Stimulated activated CD4-positive, alpha-beta T cell treated with anti-CD3 and anti-CD28 coated beads, TNF-alpha, amount 100 ng/mL, for 48 hours (primary cell): ENCODE results near the gene RAB39A.
"Not testable (repeated sequence)": the region's sequence is repeated elsewhere in the genome, so short reads cannot be mapped to it uniquely, and the experiment has no call there.

Experiments used
- DNase-seq, 3 donors: peaks; one replicate each; pipeline ENCODE4 v3.0.0-alpha.2; 2020; ENCODE audit warnings: low read depth in 3 of 3

The RAB39A gene, protein sequence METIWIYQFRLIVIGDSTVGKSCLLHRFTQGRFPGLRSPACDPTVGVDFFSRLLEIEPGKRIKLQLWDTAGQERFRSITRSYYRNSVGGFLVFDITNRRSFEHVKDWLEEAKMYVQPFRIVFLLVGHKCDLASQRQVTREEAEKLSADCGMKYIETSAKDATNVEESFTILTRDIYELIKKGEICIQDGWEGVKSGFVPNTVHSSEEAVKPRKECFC

DNA sequence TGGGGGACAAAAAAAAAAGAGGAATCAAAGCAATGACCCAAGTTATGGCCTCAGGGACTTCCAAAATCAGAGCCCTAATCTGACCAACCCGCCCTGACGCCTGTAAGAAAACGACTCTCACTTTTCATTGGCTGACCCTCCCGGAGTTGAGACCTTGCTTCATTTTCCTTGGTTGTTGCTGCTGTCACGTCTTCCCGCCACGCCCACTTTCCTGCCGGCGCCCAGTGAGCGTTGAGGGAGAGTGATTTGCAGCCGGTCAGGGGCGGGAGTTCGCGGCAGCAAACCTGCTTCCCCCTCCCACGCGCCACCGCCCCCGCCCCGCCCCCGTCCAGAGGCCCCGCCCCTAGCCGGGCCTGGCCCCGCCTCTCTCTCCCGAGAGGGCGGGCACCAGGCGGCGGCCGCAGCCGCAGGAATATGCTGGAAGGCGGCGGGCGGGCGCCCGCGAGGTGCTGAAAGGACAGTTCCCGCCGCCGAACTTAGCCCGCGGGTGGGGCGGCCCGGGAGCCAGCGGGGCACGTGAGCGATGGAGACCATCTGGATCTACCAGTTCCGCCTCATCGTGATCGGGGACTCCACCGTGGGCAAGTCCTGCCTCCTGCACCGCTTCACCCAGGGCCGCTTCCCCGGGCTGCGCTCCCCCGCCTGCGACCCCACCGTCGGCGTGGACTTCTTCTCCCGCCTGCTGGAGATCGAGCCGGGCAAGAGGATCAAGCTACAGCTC is at the start of gene RAB39A:
Gene RAB39A (plus strand): TSS at position 403 of the 721 bp plus-strand sequence. CDS start 121 bp downstream, at position 524.
- peak; percentile 52 to 56 (median 56) for DNase-seq

DNA sequence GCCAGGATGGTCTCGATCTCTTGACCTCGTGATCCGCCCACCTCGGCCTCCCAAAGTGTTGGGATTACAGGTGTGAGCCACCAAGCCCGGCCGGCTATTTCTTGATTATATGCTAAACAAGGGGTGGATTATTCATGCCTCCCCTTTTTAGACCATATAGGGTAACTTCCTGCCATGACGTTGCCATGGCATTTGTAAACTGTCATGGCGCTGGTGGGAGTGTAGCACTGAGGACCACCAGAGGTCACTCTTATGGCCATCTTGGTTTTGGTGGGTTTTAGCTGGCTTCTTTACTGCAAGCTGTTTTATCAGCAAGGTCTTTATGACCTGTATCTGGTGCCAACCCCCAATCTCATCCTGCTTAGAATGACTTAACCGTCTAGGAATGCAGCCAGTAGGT is 46.8 kb upstream of the RAB39A start:
- DNase-seq, result not testable (repeated sequence)

DNA sequence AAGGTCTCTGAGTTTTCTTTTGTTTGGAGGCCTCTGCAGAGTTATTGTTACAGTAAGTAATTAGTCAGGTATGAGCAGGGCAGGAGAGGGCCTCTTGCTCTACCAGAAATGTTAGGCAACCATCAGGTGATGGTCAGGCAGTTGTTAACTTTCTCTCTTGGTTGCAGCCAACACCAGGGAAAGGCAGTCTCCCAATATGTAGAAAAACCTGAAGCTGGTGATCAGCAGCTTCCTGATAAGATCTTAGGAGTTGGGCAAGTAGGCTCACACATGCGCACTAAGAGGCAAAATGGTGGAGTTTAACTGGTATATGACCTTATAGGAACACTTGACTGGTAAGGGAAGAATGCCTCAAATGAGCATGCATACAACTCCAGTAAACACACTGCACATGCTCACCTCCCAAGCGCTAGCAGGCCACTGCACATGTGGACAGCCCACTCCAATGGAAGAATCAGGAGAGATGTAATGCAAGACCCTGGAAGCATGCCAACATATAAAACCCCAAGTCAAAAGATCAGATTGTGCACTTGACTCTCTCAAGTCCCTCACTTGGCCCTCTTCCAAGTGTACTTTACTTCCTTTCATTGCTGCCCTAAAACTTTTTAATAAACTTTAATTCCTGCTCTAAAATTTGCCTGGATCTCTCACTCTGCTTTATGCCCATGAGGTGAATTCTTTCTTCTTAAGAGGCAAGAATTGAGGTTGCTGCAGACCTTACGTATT is 46.0 kb upstream of the RAB39A start:
- DNase-seq, result no peak

DNA sequence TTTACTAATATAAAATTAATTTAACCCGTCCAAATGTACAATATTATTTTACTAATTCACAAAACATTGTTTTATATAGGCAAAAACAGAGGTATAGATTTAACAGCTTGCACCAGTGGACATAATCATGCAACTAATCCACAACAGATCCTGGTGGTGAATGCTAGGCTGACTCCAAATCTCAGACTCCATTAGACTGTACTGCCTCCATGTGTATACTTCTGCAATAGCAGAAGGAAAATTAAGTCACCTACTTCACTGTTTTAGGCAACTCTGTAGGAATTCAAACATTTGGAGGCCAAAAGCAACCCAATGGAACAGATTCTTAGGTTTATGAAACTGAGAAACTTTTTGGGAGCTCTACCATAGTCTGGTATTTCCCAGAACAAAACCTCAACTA is 30.0 kb upstream of the RAB39A start:
- no peak for DNase-seq

DNA sequence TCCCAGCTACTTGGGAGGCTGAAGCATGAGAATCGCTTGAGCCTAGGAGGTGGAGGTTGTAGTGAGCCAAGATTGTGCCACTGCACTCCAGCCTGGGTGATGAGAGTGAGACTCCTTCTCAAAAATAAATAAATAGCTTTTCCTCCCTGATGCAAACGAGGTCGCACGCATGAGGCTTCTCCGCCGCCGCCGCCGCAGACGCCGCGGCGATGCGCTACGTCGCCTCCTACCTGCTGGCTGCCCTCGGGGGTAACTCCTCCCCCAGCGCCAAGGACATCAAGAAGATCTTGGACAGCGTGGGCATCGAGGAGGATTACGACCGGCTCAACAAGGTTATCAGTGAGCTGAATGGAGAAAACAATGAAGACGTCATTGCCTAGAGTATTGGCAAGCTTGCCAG is 20.0 kb upstream of the RAB39A start:
- no peak for DNase-seq

DNA sequence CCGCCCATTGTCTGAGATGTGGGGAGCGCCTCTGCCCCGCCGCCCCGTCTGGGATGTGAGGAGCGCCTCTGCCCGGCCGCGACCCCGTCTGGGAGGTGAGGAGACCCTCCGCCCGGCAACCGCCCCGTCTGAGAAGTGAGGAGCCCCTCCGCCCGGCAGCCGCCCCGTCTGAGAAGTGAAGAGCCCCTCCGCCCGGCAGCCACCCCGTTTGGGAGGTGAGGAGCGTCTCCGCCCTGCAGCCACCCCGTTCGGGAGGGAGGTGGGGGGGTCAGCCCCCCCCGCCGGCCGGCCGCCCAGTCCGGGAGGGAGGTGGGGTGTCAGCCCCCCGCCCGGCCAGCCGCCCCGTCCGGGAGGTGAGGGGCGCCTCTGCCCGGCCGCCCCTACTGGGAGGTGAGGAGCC is 15.8 kb upstream of the RAB39A start:
- not testable (repeated sequence) for DNase-seq

DNA sequence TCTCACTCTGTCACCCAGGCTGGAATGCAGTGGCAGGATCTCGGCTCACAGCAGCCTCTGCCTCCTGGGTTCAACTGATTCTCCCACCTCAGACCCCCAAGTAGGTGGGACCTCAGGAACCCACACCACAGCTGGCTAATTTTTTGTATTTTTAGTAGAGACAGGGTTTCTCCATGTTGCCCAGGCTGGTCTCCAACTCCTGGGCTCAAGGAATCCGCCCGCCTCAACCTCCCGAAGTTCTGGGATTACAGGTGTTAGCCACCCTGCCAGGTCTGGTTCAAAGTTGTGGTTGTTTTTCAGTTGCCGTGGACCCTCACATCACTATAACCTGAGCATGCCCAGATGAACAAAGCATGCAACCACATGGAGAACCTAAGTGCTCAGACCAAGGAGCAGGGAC is 13.0 kb upstream of the RAB39A start:
- DNase-seq, result no peak

DNA sequence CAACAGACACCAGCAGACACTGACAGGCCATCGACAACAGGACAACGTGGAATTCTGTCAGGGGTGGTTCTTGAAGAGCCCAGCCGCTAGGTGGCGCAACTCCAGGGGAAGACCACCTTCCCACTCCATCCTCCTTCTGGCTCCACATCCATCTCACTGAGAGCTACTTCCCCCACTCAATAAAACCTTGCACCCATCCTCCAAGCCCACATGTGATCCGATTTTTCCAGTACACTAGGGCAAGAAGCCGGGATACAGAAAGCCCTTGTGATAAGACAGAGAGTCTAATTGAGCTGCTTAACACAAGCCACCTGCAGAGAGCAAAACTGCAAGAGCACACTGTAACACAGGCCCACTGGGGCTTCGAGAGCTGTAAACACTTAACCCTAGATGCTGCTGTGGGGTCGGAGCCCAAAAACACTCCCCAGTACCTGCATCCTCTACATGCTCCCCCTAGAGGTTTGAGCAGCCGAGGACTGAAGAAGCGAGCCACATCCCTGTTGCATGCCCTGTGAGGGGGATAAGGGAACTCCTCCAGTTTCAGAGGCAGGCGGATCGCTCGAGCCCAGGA is 11.5 kb upstream of the RAB39A start:
- peak in 1 of 3 donors; percentile 11 for DNase-seq

DNA sequence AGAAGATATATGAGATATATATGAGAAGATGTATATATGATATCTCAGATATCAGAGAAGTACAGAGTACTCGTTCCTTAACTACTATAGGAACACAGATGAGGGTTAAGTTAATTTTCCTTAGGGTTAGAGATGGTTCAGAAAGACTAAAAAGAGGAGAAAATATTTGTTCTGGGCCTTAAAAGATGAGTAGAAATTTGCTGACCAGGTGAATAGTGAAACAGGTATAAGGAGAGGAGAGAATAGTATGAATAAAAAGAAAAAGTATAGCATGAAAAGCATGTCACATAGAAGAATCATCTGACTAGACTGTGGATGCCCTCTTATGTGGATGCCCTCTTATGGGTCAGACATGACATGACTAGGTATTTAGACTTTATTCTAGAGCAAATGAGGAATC is 6.3 kb upstream of the RAB39A start:
- DNase-seq, result no peak

DNA sequence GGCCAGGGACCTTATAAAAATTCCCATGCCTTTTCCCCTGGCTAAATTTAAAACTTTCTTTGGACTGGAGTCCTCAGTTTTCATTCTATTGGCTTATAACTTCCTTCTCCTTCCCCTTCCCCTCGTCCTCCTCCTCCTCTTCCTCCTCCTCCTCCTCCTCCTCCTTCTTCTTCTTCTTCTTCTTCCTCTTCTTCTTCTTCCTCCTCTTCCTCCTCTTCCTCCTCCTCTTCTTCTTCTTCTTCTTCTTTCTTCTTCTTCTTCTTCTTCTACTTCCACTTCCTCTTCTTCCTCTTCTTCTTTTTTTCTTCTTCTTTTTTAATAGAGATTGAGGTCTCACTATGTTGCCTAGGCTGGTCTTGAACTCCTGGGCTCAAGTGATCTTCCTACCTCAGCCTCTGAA is 4.7 kb upstream of the RAB39A start:
- DNase-seq, result not testable (repeated sequence)

DNA sequence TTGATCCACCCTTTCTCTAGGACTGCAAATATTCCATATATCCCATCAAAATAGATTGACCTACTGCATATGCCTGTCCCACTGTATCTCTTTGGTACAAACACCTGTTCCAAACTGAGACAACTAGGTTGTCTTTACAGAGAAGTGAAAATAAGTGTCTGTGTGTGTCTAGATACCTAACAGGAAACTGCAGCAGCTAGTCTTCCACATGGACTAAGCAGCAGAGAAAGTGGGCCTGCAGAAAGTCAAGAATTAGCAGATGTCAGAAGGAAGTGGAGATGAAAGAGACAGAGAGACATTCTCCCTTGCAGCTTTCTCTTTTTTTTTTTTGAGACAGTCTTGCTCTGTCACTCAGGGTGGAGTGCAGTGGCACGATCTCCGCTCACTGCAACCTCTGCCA is 3.9 kb upstream of the RAB39A start:
- DNase-seq, result no peak

DNA sequence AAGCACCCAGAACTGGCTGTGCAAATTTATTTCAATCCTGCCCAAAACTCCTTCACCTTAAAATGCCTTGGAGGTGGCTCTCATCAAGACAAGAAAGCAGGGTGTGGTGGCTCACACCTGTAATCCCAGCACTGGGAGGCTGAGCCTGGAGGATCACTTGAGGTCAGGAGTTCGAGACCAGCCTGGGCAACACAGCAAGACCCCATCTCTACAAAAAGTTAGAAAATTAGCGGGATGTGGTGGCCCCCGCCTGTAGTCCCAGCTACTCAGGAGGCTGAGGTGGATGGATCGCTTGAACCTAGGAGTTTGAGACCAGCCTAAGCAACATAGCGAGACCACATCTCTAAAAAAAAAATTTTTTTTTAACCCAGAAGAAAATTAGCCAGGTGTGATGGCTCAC is 689 bp upstream of the RAB39A start:
- no peak for DNase-seq

DNA sequence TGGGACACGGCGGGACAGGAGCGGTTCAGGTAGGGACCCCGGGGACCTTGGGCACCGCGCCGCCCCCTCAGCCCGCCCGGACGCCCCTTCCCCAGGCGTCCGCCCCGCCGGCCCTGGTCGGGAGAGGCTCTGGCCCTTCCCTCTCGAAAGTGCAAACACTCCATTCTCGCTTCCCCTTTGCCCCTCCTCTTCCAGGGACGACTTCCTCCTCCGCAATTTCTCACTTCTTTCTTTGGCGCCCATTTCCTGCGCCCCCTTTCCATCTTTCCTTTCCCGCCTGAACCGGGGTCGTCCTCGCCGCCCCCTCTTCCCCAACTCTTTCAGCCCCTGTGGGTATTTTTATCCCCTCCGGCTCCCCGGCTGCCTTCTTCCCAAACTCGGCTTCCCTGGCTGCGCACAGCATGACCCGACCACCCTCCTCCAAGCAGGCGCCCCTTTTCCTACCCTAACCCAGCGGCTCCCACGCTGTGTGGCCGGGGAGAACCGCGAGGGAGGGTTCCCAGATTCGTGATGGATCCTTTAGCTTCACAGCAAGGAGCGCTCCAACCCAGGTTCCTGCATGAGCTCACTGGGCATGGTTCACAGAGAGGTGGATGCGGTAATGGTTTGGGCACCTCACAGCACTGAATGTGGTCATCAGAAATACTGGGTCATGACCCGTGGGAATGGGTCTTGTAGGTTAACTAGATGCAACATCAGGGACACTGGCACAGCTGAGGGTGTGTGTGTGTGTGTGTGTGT is 689 bp downstream of the RAB39A start:
- no peak for DNase-seq

DNA sequence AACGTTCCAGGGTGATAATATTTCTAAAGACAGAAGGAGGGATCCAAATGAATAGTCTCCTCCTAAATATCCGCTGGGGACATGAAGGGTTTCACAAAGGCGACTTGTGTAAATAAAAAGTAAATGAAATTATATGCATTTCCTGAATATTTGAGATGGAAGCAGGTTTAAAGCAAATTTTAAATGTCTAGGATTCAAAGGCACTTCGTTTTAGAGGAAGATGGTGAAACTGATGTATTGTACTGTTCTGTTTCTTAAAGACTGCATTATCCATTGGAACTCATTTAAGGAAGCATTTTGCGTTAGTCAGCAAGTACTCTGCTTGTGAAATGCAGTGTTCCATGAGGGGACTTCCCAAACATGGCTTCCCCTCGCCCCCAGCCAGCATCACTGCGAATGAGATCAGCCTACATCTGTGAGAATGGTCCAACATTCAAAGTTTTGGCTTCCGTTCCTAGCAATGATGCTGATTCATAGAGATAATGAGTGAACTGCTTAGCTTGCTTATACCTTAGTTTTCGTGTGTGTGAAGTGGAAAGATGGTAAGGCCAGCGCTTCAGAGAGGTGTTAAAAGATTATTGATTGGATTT is 1.5 kb downstream of the RAB39A start:
- no peak for DNase-seq

DNA sequence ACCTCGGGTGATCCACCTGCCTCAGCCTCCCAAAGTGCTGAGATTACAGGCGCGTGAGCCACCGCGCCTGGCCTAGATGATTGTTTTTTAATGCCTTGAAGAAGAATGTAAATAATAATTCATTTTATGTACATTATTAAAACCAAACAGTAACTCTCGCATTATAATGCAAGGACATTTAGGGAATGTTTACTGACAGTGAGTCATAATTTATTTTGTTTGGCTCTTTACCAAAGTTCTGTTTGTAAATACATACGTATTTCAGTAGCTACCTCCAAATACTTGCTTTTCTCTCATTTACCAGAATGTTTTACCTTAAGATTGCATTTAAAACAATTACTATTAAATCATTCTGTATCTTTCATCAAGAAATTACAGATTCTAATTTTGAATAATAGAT is 3.0 kb downstream of the RAB39A start:
- DNase-seq, result no peak

DNA sequence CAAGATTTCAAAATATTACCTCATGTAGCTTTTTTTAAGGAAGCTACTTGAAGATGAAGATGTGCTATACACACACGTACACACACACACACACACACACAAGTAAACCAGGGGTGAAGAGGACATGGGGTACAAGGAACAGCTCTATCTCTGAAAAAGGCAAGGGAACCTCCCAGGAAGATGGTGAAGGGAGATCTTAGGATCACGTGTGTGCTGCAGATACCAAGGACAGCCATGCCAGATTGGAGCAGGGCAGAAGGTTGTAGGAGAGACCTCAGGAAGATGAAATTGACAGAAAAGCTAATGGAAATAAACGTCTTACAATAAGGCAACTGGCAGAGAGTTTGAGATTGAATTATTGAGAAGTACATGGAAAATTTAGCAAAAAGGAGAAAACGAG is 19.7 kb downstream of the RAB39A start:
- DNase-seq, result no peak

DNA sequence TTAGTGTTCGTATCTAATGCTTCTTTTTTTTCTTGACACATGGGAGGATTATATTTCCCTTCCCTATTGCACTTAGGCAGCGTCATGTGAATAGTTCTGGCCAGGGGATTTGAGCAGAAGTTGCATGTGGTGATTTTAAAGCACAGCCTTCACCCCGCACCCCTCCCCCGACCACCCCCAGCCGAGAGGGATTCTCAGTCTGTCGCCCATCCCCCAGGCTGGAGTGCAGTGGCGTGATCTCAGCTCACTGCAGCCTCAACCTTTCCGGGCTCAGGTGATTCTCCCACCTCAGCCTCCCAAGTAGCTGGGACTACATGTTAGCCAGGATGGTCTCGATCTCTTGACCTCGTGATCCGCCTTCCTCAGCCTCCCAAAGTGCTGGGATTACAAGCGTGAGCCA is 20.1 kb downstream of the RAB39A start:
- DNase-seq, result not testable (repeated sequence)

DNA sequence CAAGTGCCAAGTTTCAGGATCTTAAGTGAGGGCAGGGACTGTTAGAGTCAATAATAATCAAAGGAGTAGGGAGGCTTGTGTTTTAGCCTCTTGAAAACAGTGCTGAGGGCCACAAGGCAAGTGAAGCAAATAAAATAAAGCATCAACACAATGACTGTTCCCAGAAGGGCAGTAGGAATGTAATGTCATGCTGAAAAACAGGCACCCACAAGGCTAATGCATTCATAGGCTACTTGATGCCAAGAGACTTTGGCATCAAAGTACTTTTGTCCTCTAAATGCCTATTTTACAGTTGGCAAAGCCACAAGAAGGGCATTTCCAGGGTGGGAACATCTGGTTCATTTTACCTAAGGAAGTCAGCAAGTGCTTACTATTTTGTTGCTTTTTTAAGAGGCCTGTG is 22.9 kb downstream of the RAB39A start:
- DNase-seq, result no peak

DNA sequence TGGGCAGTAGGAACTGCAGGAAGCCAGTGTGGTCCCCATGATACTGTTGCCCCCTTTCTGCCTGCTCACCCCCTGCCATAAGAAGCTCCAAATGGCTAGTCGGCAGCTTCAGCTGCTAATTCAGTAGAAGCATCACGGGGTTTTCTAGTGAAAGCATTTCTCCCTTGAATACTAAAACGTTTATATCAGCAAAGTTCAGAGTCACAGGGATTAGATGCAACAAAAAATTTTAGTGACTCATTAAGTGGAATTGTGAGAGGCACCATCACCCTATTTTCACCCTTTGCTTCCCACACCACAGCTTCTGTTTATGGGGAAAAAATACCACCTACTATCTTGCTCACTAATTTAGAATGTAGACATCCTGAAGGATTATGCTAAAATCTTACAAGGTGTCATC is 25.2 kb downstream of the RAB39A start:
- DNase-seq, result no peak

DNA sequence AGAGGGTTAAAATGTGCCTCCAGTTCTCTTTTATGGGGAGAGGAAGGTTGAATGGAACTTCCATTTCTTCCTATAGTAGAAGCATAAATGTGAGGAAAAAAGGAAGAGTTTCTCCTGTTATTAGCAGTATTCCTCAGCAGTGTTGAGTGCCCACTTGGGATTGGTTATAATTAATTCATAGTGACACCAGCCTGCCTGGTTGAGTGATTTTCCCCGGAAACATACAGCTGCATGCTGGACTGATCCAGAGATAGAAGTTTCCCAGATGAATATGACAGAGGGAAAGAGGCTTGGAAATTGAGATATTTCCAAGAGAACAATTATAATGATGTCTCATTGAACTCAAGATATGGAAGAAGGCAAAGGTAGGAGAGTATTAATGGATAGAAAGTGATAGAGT is 28.3 kb downstream of the RAB39A start:
- DNase-seq, result no peak

DNA sequence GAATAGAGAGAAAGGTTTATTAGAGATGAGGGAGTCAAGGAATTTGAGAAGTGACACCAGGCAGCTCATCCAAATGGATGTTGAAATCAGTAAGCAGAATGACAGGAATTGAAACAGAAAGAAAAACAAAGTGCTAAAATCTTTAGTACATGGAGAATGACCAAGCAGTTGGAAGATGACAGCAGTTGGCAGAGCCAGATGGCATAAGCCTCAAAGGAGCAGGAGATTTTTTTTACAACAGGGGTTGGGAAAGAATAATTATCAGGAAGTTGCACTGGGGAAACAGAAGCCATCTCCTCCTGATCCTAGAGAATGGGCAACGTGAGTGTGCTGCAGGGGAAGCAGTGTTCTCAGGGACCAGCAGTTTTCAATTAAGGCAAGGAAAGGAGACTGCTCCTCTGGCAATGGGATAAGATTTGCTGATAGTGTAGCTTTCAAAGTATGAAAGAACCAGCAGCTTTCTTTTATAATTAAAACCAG is 28.9 kb downstream of the RAB39A start:
- DNase-seq, result no peak
